ENCODE measurements around the gene JPH3. TPM values are rescaled to one million over a fixed set of nuclear protein-coding genes. Genes with fewer than 3 reads are reported as not detected.

JPH3 gene
- polyA plus RNA-seq, 1 experiment = 0.02 TPM

DNA sequence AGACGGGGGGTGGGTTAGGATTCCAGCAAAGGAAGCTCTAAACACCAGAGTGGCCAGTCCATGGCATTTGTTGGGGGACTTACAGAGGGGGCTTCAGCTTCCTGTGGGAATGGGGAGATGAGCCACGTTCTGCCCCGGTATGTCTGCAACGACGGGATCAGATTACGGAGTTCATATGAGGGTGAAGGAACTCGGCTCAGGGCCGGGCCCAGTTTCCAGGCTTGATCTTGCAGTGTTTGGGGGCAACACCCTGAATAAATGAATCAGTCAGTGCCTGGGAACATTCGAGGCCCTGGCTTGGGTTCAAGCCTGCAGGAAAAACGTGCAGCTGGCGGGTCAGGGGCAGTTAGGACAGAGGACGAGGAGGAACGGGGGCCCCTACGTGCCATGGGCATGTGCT is 54.0 kb downstream of the JPH3 start:
- ChIA-PET CTCF (no interaction called here), POLR2A (no interaction called here)
- no peak overlapping the region for H3K27ac ChIP-seq (ENCODE audit: low read depth, low read length)
- TF ChIP-seq, protein P1, sequence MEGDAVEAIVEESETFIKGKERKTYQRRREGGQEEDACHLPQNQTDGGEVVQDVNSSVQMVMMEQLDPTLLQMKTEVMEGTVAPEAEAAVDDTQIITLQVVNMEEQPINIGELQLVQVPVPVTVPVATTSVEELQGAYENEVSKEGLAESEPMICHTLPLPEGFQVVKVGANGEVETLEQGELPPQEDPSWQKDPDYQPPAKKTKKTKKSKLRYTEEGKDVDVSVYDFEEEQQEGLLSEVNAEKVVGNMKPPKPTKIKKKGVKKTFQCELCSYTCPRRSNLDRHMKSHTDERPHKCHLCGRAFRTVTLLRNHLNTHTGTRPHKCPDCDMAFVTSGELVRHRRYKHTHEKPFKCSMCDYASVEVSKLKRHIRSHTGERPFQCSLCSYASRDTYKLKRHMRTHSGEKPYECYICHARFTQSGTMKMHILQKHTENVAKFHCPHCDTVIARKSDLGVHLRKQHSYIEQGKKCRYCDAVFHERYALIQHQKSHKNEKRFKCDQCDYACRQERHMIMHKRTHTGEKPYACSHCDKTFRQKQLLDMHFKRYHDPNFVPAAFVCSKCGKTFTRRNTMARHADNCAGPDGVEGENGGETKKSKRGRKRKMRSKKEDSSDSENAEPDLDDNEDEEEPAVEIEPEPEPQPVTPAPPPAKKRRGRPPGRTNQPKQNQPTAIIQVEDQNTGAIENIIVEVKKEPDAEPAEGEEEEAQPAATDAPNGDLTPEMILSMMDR (IDR thresholded peaks at IDR 0.05; ENCODE audit: low read depth, low read length) = no peak
- peaks cover 50% of the 10 kb centered on the region for H3K27me3 ChIP-seq (ENCODE audit: control insufficient read depth, insufficient read depth, low read length)
- H3K9me3 ChIP-seq (ENCODE audit: control insufficient read depth, insufficient read depth, low read length) = no peaks in the 10 kb centered on the region; the same call in 1 of the 2 replicates
- no peak overlapping the region for H3K4me3 ChIP-seq (ENCODE audit: low read depth, low read length)
- no peak for DNase-seq (ENCODE audit: low read depth, low spot score)

DNA sequence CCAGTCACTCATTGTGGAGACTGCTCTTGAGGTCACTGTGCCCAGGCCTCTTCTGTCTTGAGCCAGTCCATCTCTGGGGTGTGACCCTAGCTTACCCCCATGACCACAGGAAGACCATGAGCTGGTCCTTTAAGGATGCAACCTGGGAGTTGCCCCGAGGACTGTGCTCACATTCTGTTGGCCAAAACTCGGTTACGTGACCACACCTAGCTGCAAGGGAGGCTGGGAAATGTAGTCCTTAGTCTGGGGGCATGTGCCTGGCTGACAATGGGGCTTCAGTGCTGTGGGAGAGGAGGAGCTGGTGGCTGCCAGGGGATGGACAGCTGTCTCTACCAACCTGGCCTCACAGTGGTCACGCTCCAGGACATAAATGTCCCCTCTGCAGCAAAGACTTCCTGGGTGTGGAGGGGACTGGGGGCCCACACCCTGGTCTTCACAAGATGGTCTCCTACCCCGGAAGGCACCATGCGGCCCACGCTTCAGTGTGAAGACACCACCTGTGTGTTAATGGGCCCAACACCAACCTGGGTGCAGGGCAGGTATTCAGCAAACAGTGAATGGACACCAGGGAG is 55.4 kb downstream of the JPH3 start:
- TF ChIP-seq, protein P1 (IDR thresholded peaks at IDR 0.05; ENCODE audit: low read depth, low read length) = no peak
- no peak overlapping the region for H3K27ac ChIP-seq (ENCODE audit: low read depth, low read length)
- H3K27me3 ChIP-seq (ENCODE audit: control insufficient read depth, insufficient read depth, low read length) = peaks cover 50% of the 10 kb centered on the region
- POLR2A ChIA-PET = interaction anchor here (0.6 kb wide), 1 partner anchor 70 kb away, joined by 3 read pairs; no protein-coding TSS in a partner anchor
- no peaks in the 10 kb centered on the region; the same call in 1 of the 2 replicates for H3K9me3 ChIP-seq (ENCODE audit: control insufficient read depth, insufficient read depth, low read length)
- CTCF ChIA-PET = no interaction called here
- no peak for DNase-seq (ENCODE audit: low read depth, low spot score)
- H3K4me3 ChIP-seq (ENCODE audit: low read depth, low read length) = no peak overlapping the region

DNA sequence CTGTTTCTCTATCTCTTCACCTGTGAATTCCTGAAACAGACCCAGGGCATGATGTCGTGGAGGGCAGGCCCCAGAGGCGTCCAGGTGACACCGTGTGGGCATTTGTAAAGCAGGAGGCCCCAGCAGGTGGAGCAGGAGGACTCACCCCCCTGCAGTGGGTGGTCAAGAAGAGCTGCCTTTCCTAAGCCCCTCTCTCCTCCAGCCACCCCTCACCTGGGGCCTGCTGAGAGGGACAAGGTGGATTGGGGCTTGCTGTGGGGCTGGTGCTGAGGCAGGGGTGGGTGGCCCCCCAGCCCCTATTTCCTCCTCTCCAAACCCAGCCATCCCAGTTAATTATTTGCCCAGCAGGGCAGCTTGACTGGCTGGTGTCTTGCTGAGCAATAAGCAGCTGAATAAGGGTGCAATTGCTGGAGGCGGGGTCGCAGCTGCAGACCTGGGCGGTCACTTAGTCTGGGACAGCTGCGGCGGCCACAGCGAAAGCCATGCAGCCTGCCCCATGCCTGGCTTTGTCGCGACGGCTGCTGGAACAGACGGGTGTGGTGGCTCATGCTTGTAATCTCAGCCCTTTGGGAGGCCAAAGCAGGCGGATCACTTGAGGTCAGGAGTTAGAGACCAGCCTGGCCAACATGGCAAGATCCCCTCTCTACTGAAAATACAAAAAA is 56.4 kb downstream of the JPH3 start:
- Histone ChIP-seq H3K9me3 (ENCODE audit: control insufficient read depth, insufficient read depth, low read length) (no peaks in the 10 kb centered on the region; the same call in 1 of the 2 replicates), H3K4me3 (ENCODE audit: low read depth, low read length) (no peak overlapping the region), H3K27me3 (ENCODE audit: control insufficient read depth, insufficient read depth, low read length) (peaks cover 53% of the 10 kb centered on the region), H3K27ac (ENCODE audit: low read depth, low read length) (no peak overlapping the region)
- ChIA-PET POLR2A (no interaction called here), CTCF (no interaction called here)
- no peak for DNase-seq (ENCODE audit: low read depth, low spot score)
- TF ChIP-seq, protein P1 (IDR thresholded peaks at IDR 0.05; ENCODE audit: low read depth, low read length) = no peak

DNA sequence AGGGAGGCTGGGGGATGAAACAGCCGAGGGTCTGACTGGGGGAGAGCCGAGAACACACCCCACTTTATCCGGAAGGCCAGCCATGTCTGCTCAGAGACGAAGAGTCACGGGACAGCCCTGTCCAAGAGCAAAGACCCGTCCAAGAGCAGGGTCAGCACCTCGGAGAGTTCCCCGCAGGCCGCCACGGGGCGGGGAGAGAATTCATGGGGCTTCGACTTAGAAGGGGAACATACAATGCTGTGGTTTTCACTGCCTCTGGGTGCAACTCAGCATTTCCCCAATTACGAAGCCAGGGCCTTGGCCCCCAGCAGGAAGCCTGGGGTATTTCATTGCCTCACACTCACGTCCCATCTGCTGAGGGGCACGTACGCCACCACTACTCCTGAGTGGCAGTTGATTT is 59.3 kb downstream of the JPH3 start:
- H3K9me3 ChIP-seq (ENCODE audit: control insufficient read depth, insufficient read depth, low read length) = no peaks in the 10 kb centered on the region; the same call in 1 of the 2 replicates
- CTCF ChIA-PET = no interaction called here
- H3K27ac ChIP-seq (ENCODE audit: low read depth, low read length) = no peak overlapping the region
- H3K27me3 ChIP-seq (ENCODE audit: control insufficient read depth, insufficient read depth, low read length) = peaks cover 41% of the 10 kb centered on the region
- H3K4me3 ChIP-seq (ENCODE audit: low read depth, low read length) = no peak overlapping the region
- TF ChIP-seq, protein P1 (IDR thresholded peaks at IDR 0.05; ENCODE audit: low read depth, low read length) = no peak
- POLR2A ChIA-PET = no interaction called here
- no peak for DNase-seq (ENCODE audit: low read depth, low spot score)
